Ishikawa (cell line): ENCODE results near the gene NDUFA7.
A peak's percentile ranks its signal among the peaks of the same experiment; 100 is the strongest.

Experiments used
- CEBPB ChIP-seq: IDR thresholded peaks from 2 replicates; pipeline ENCODE4 v1.6.1; 2012
- CREB1 ChIP-seq: IDR thresholded peaks from 2 replicates; pipeline ENCODE4 v1.6.1; 2012; ENCODE audit warnings: low read depth
- EGR1 ChIP-seq: IDR thresholded peaks from 2 replicates; pipeline ENCODE4 v1.6.1; 2012
- EP300 ChIP-seq: IDR thresholded peaks from 2 replicates; pipeline ENCODE4 v1.6.1; 2012; ENCODE audit warnings: borderline replicate concordance
- FOXM1 ChIP-seq: IDR thresholded peaks from 2 replicates; pipeline ENCODE4 v1.6.1; 2012; ENCODE audit warnings: low read depth, borderline replicate concordance
- NFIC ChIP-seq: IDR thresholded peaks from 2 replicates; pipeline ENCODE4 v1.6.1; 2012
- RAD21 ChIP-seq: IDR thresholded peaks from 2 replicates; pipeline ENCODE4 v1.6.1; 2012; ENCODE audit warnings: low read depth
- TAF1 ChIP-seq: IDR thresholded peaks from 2 replicates; pipeline ENCODE4 v1.6.1; 2012; ENCODE audit warnings: low read depth, mild to moderate bottlenecking
- TCF12 ChIP-seq: IDR thresholded peaks from 2 replicates; pipeline ENCODE4 v1.6.1; 2012; ENCODE audit warnings: low read depth
- TEAD4 ChIP-seq: IDR thresholded peaks from 2 replicates; pipeline ENCODE4 v1.6.1; 2012
- YY1 ChIP-seq: IDR thresholded peaks from 2 replicates; pipeline ENCODE4 v1.6.1; 2012; ENCODE audit warnings: low read depth
- ZBTB7A ChIP-seq: IDR thresholded peaks from 2 replicates; pipeline ENCODE4 v1.6.1; 2012; ENCODE audit warnings: low read depth
- TF ChIP-seq, protein P1 (sequence below): IDR thresholded peaks from 2 replicates; pipeline ENCODE4 v1.6.1; 2012
- TF ChIP-seq, protein P2 (sequence below): IDR thresholded peaks from 2 replicates; pipeline ENCODE4 v1.6.1; 2012
- TF ChIP-seq, protein P3 (sequence below): IDR thresholded peaks from 2 replicates; pipeline ENCODE4 v1.6.1; 2012; ENCODE audit warnings: low read depth, mild to moderate bottlenecking

Gene NDUFA7

GRCh38 chr19:8366961-8367326 lies 45.8 kb upstream of the NDUFA7 start:
- TF ChIP-seq TEAD4 (no peak), TAF1 (no peak), RAD21 (no peak), EP300 (no peak), CREB1 (no peak), EGR1 (no peak), YY1 (no peak), TCF12 (no peak), NFIC (no peak), CEBPB (no peak), FOXM1 (no peak), ZBTB7A (no peak)
- TF ChIP-seq, protein P1, sequence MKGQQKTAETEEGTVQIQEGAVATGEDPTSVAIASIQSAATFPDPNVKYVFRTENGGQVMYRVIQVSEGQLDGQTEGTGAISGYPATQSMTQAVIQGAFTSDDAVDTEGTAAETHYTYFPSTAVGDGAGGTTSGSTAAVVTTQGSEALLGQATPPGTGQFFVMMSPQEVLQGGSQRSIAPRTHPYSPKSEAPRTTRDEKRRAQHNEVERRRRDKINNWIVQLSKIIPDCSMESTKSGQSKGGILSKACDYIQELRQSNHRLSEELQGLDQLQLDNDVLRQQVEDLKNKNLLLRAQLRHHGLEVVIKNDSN: no peak
- TF ChIP-seq, protein P2, sequence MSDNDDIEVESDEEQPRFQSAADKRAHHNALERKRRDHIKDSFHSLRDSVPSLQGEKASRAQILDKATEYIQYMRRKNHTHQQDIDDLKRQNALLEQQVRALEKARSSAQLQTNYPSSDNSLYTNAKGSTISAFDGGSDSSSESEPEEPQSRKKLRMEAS: no peak
- TF ChIP-seq, protein P3, sequence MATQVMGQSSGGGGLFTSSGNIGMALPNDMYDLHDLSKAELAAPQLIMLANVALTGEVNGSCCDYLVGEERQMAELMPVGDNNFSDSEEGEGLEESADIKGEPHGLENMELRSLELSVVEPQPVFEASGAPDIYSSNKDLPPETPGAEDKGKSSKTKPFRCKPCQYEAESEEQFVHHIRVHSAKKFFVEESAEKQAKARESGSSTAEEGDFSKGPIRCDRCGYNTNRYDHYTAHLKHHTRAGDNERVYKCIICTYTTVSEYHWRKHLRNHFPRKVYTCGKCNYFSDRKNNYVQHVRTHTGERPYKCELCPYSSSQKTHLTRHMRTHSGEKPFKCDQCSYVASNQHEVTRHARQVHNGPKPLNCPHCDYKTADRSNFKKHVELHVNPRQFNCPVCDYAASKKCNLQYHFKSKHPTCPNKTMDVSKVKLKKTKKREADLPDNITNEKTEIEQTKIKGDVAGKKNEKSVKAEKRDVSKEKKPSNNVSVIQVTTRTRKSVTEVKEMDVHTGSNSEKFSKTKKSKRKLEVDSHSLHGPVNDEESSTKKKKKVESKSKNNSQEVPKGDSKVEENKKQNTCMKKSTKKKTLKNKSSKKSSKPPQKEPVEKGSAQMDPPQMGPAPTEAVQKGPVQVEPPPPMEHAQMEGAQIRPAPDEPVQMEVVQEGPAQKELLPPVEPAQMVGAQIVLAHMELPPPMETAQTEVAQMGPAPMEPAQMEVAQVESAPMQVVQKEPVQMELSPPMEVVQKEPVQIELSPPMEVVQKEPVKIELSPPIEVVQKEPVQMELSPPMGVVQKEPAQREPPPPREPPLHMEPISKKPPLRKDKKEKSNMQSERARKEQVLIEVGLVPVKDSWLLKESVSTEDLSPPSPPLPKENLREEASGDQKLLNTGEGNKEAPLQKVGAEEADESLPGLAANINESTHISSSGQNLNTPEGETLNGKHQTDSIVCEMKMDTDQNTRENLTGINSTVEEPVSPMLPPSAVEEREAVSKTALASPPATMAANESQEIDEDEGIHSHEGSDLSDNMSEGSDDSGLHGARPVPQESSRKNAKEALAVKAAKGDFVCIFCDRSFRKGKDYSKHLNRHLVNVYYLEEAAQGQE: no peak

GRCh38 chr19:8366121-8366581 lies 45.0 kb upstream of the NDUFA7 start:
- TF ChIP-seq YY1 (no peak), NFIC (no peak), ZBTB7A (no peak), RAD21 (no peak), CEBPB (no peak), TAF1 (no peak), EGR1 (no peak), TEAD4 (no peak), FOXM1 (no peak), EP300 (no peak), CREB1 (no peak), TCF12 (no peak)
- TF ChIP-seq, protein P1: no peak
- TF ChIP-seq, protein P2: no peak
- TF ChIP-seq, protein P3: no peak

- TF ChIP-seq, protein P2: peak; percentile 29; the same call in 1 of the 2 replicates
- TF ChIP-seq RAD21: no peak
Observed at GRCh38 chr19:8363803-8364771, 42.9 kb upstream of the NDUFA7 start, which contains the start of gene ANGPTL4. Gene ANGPTL4, plus strand, starts transcription at chr19:8364155. Its CDS starts 167 bp downstream, at chr19:8364322.

- TF ChIP-seq, protein P3: no peak
- TF ChIP-seq CEBPB (no peak), TEAD4 (peak; percentile 91), TAF1 (no peak), CREB1 (peak; percentile 50; the same call in 1 of the 2 replicates), YY1 (peak; percentile 56; the same call in 1 of the 2 replicates), ZBTB7A (0 out of 2 replicates have a peak, but pooled peaks have one; percentile 67), EGR1 (no peak), EP300 (peak; percentile 78; the same call in 1 of the 2 replicates), NFIC (peak; percentile 99), FOXM1 (no peak), TCF12 (peak; percentile 89), RAD21 (0 out of 2 replicates have a peak, but pooled peaks have one; percentile 19)
- TF ChIP-seq, protein P1: no peak; the same call in 1 of the 2 replicates
- TF ChIP-seq, protein P2: peak; percentile 66; the same call in 1 of the 2 replicates
Observed at GRCh38 chr19:8361921-8362793, 41.0 kb upstream of the NDUFA7 start.
